SK-N-SH treated with all-trans-retinoic acid at 6 μM for 48 hours (cell line): Measurements from ENCODE around the gene ZNF346.

ENCODE experiments used
- ARNTL ChIP-seq: fragments of 450-650 bp; formaldehyde crosslinking; IDR thresholded peaks from 2 replicates; pipeline ENCODE4 v1.5.0; 2020; ENCODE audit warnings: low read depth, mild to moderate bottlenecking, moderate library complexity, borderline replicate concordance
- BACH2 ChIP-seq: fragments of 250-450 bp; sonication (Bioruptor Pico); IDR thresholded peaks from 2 replicates; pipeline ENCODE4 v1.9.0; 2021; ENCODE audit warnings: mild to moderate bottlenecking, borderline replicate concordance
- GLIS3 ChIP-seq: fragments of 250-450 bp; sonication (Bioruptor Pico); IDR thresholded peaks from 2 replicates; pipeline ENCODE4 v1.5.0; 2020; ENCODE audit warnings: mild to moderate bottlenecking, moderate library complexity
- RARB ChIP-seq: fragments of 250-450 bp; sonication (Bioruptor Pico); IDR thresholded peaks from 2 replicates; pipeline ENCODE4 v1.8.0; 2021; ENCODE audit warnings: mild to moderate bottlenecking, moderate library complexity
- TOX ChIP-seq: fragments of 250-450 bp; sonication (Bioruptor Pico); IDR thresholded peaks from 2 replicates; pipeline ENCODE4 v1.8.0; 2021; ENCODE audit warnings: mild to moderate bottlenecking, moderate library complexity, borderline replicate concordance
- ZFP30 ChIP-seq: fragments of 450-650 bp; formaldehyde crosslinking; IDR thresholded peaks from 2 replicates; pipeline ENCODE4 v1.5.0; 2022; ENCODE audit warnings: mild to moderate bottlenecking, moderate library complexity
- ZNF70 ChIP-seq: fragments of 450-650 bp; formaldehyde crosslinking; IDR thresholded peaks from 2 replicates; pipeline ENCODE4 v1.5.0; 2020; ENCODE audit warnings: mild to moderate bottlenecking, moderate library complexity
- TF ChIP-seq, protein P1 (sequence below): fragments of 250-450 bp; sonication (Bioruptor Pico); IDR thresholded peaks from 2 replicates; pipeline ENCODE4 v1.5.0; 2020; ENCODE audit warnings: mild to moderate bottlenecking, moderate library complexity
- TF ChIP-seq, protein P2 (sequence below): fragments of 250-450 bp; sonication (Bioruptor Pico); IDR thresholded peaks from 2 replicates; pipeline ENCODE4 v1.8.0; 2020; ENCODE audit warnings: mild to moderate bottlenecking, moderate library complexity, borderline replicate concordance
- TF ChIP-seq, protein P3 (sequence below): fragments of 250-450 bp; sonication (Bioruptor Pico); IDR thresholded peaks from 2 replicates; pipeline ENCODE4 v1.5.1; 2020; ENCODE audit warnings: low read depth, mild to moderate bottlenecking, moderate library complexity
- TF ChIP-seq, protein P4 (sequence below): fragments of 250-450 bp; sonication (Bioruptor Pico); IDR thresholded peaks from 2 replicates; pipeline ENCODE4 v1.8.0; 2021; ENCODE audit warnings: low read depth, mild to moderate bottlenecking, moderate library complexity, borderline replicate concordance

DNA sequence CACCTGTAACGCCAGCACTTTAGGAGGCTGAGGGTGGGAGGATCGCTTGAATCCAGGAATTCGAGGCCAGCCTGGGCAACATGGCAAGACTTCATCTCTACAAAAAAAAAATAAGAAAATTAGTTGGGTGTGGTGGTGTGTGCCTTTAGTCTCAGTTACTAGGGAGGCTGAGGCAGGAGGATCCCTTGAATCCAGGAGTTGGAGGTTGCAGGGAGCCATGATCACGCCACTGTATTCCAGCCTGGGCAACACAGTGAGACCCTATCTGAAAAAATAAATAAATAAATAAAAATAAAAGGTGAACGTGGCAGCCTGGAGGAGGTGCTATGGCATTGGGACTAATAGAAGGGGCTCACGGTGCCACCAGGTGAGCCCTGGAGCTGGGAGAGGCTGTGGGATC is 71.3 kb downstream of the ZNF346 start:
- TF ChIP-seq ARNTL (no peak), ZFP30 (CRISPR knock-in tag) (no peak), RARB (no peak), ZNF70 (CRISPR knock-in tag) (no peak), TOX (CRISPR knock-in tag) (no peak), GLIS3 (CRISPR knock-in tag) (no peak), BACH2 (CRISPR knock-in tag) (no peak)
- TF ChIP-seq, protein P1, sequence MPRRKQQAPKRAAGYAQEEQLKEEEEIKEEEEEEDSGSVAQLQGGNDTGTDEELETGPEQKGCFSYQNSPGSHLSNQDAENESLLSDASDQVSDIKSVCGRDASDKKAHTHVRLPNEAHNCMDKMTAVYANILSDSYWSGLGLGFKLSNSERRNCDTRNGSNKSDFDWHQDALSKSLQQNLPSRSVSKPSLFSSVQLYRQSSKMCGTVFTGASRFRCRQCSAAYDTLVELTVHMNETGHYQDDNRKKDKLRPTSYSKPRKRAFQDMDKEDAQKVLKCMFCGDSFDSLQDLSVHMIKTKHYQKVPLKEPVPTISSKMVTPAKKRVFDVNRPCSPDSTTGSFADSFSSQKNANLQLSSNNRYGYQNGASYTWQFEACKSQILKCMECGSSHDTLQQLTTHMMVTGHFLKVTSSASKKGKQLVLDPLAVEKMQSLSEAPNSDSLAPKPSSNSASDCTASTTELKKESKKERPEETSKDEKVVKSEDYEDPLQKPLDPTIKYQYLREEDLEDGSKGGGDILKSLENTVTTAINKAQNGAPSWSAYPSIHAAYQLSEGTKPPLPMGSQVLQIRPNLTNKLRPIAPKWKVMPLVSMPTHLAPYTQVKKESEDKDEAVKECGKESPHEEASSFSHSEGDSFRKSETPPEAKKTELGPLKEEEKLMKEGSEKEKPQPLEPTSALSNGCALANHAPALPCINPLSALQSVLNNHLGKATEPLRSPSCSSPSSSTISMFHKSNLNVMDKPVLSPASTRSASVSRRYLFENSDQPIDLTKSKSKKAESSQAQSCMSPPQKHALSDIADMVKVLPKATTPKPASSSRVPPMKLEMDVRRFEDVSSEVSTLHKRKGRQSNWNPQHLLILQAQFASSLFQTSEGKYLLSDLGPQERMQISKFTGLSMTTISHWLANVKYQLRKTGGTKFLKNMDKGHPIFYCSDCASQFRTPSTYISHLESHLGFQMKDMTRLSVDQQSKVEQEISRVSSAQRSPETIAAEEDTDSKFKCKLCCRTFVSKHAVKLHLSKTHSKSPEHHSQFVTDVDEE (CRISPR knock-in tag), result no peak
- TF ChIP-seq, protein P2, sequence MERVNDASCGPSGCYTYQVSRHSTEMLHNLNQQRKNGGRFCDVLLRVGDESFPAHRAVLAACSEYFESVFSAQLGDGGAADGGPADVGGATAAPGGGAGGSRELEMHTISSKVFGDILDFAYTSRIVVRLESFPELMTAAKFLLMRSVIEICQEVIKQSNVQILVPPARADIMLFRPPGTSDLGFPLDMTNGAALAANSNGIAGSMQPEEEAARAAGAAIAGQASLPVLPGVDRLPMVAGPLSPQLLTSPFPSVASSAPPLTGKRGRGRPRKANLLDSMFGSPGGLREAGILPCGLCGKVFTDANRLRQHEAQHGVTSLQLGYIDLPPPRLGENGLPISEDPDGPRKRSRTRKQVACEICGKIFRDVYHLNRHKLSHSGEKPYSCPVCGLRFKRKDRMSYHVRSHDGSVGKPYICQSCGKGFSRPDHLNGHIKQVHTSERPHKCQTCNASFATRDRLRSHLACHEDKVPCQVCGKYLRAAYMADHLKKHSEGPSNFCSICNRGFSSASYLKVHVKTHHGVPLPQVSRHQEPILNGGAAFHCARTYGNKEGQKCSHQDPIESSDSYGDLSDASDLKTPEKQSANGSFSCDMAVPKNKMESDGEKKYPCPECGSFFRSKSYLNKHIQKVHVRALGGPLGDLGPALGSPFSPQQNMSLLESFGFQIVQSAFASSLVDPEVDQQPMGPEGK (CRISPR knock-in tag), result no peak
- TF ChIP-seq, protein P3, sequence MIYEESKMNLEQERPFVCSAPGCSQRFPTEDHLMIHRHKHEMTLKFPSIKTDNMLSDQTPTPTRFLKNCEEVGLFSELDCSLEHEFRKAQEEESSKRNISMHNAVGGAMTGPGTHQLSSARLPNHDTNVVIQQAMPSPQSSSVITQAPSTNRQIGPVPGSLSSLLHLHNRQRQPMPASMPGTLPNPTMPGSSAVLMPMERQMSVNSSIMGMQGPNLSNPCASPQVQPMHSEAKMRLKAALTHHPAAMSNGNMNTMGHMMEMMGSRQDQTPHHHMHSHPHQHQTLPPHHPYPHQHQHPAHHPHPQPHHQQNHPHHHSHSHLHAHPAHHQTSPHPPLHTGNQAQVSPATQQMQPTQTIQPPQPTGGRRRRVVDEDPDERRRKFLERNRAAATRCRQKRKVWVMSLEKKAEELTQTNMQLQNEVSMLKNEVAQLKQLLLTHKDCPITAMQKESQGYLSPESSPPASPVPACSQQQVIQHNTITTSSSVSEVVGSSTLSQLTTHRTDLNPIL, result no peak
- TF ChIP-seq, protein P4, sequence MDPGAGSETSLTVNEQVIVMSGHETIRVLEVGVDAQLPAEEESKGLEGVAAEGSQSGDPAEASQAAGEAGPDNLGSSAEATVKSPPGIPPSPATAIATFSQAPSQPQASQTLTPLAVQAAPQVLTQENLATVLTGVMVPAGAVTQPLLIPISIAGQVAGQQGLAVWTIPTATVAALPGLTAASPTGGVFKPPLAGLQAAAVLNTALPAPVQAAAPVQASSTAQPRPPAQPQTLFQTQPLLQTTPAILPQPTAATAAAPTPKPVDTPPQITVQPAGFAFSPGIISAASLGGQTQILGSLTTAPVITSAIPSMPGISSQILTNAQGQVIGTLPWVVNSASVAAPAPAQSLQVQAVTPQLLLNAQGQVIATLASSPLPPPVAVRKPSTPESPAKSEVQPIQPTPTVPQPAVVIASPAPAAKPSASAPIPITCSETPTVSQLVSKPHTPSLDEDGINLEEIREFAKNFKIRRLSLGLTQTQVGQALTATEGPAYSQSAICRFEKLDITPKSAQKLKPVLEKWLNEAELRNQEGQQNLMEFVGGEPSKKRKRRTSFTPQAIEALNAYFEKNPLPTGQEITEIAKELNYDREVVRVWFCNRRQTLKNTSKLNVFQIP (CRISPR knock-in tag), result no peak
